ENCODE measurements around the gene RTN4RL2.

RTN4RL2 gene

GRCh38 chr11:57460022-57460757, at the start of gene RTN4RL2:
Gene RTN4RL2, plus strand, starts transcription at chr11:57460528. Its CDS starts 338 bp downstream, at chr11:57460866.
- H3K9me3 ChIP-seq (ENCODE audit: severe bottlenecking), result no peaks in the 10 kb centered on the region

DNA sequence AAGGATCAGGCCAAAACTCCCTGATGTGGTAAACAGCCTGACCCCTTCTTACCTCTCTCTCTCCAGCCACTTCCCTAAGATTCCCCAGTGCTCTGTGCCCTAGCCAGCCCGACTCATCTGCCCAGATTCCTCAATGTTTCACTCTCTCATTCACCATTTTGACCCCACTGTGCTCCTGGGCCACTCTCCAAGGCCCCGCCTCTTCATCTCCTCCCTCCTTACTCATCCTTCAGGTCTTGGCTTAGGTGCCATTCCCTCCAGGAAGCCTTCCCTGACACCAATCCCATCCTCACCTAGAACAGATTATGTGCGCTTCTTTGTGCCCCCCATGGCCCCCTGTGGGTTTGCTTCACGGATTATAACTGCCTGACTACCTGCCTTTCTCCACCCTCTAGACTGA, 46.6 kb upstream of the RTN4RL2 start:
- Histone ChIP-seq H3K9me3 (ENCODE audit: severe bottlenecking) (no peaks in the 10 kb centered on the region), H3K27ac (no peak overlapping the region), H3K4me3 (ENCODE audit: low read depth, low read length) (no peak overlapping the region), H3K36me3 (no peaks in the 10 kb centered on the region), H3K27me3 (ENCODE audit: insufficient read depth, low read depth, severe bottlenecking) (peaks cover 36% of the 10 kb centered on the region)
- TF ChIP-seq, protein P1, sequence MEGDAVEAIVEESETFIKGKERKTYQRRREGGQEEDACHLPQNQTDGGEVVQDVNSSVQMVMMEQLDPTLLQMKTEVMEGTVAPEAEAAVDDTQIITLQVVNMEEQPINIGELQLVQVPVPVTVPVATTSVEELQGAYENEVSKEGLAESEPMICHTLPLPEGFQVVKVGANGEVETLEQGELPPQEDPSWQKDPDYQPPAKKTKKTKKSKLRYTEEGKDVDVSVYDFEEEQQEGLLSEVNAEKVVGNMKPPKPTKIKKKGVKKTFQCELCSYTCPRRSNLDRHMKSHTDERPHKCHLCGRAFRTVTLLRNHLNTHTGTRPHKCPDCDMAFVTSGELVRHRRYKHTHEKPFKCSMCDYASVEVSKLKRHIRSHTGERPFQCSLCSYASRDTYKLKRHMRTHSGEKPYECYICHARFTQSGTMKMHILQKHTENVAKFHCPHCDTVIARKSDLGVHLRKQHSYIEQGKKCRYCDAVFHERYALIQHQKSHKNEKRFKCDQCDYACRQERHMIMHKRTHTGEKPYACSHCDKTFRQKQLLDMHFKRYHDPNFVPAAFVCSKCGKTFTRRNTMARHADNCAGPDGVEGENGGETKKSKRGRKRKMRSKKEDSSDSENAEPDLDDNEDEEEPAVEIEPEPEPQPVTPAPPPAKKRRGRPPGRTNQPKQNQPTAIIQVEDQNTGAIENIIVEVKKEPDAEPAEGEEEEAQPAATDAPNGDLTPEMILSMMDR (IDR thresholded peaks at IDR 0.05; ENCODE audit: low read depth, low read length), result no peak
- DNase-seq, result no peak

More at GRCh38 chr11:57460022-57460757, at the start of gene RTN4RL2:
- TF ChIP-seq, protein P1 (IDR thresholded peaks at IDR 0.05; ENCODE audit: low read depth, low read length), result peak; percentile 39
- Histone ChIP-seq H3K27ac (no peak within 1 kb of the TSS), H3K4me3 (ENCODE audit: low read depth, low read length) (peak within 1 kb of the TSS; percentile 16; the same call in 1 of the 2 replicates), H3K36me3 (no peaks in the 10 kb centered on the region), H3K27me3 (ENCODE audit: insufficient read depth, low read depth, severe bottlenecking) (peaks cover 84% of the 10 kb centered on the region)
- peak; percentile 65 for DNase-seq

GRCh38 chr11:57414612-57415212, 45.6 kb upstream of the RTN4RL2 start:
- DNase-seq, result no peak
- no peaks in the 10 kb centered on the region for H3K36me3 ChIP-seq
- no peaks in the 10 kb centered on the region for H3K9me3 ChIP-seq (ENCODE audit: severe bottlenecking)
- TF ChIP-seq, protein P1 (IDR thresholded peaks at IDR 0.05; ENCODE audit: low read depth, low read length), result no peak
- no peak overlapping the region for H3K4me3 ChIP-seq (ENCODE audit: low read depth, low read length)
- H3K27ac ChIP-seq, result no peak overlapping the region
- H3K27me3 ChIP-seq (ENCODE audit: insufficient read depth, low read depth, severe bottlenecking), result peaks cover 35% of the 10 kb centered on the region

GRCh38 chr11:57416436-57416835, 43.9 kb upstream of the RTN4RL2 start:
- TF ChIP-seq, protein P1 (IDR thresholded peaks at IDR 0.05; ENCODE audit: low read depth, low read length), result no peak

DNA sequence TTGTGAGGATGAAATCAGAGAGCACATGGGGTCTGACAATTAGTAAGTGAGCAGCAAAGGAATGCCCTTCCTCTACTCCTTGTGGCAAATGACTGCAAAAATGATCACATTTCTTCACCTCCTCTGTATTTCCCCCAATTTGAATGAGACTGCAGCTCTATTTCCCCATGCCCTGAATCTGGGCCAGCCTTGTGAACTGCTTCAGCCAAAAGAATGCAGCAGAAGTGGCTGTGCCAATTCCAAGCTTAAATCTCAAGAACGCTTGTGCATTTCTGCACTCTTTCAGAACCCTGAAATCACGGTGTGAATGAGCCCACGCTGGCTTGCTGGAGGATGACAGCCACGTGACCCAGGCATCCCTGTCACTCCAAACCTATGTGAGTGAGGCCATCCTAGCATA, 43.3 kb upstream of the RTN4RL2 start:
- DNase-seq, result no peak
- no peak overlapping the region for H3K27ac ChIP-seq
- peaks cover 35% of the 10 kb centered on the region for H3K27me3 ChIP-seq (ENCODE audit: insufficient read depth, low read depth, severe bottlenecking)
- H3K4me3 ChIP-seq (ENCODE audit: low read depth, low read length), result no peak overlapping the region
- no peaks in the 10 kb centered on the region for H3K9me3 ChIP-seq (ENCODE audit: severe bottlenecking)
- no peaks in the 10 kb centered on the region for H3K36me3 ChIP-seq
- TF ChIP-seq, protein P1 (IDR thresholded peaks at IDR 0.05; ENCODE audit: low read depth, low read length), result no peak

More at GRCh38 chr11:57416436-57416835, 43.9 kb upstream of the RTN4RL2 start:
- no peaks in the 10 kb centered on the region for H3K9me3 ChIP-seq (ENCODE audit: severe bottlenecking)
- no peak for DNase-seq
- no peak overlapping the region for H3K4me3 ChIP-seq (ENCODE audit: low read depth, low read length)
- no peak overlapping the region for H3K27ac ChIP-seq
- peaks cover 32% of the 10 kb centered on the region for H3K27me3 ChIP-seq (ENCODE audit: insufficient read depth, low read depth, severe bottlenecking)
- no peaks in the 10 kb centered on the region for H3K36me3 ChIP-seq
